Stimulated activated CD8-positive, alpha-beta memory T cell treated with anti-CD3 and anti-CD28 coated beads, Interleukin-15, amount 100 ng/mL, for 1 hour (primary cell): Measurements from ENCODE around the gene ADAT2.
"Not testable (repeated sequence)": the region's sequence is repeated elsewhere in the genome, so short reads cannot be mapped to it uniquely, and the experiment has no call there.

Experiments
- DNase-seq: peaks from one replicate; pipeline ENCODE4 v3.0.0-alpha.2; 2020; ENCODE audit warnings: low read depth

Gene ADAT2

DNA sequence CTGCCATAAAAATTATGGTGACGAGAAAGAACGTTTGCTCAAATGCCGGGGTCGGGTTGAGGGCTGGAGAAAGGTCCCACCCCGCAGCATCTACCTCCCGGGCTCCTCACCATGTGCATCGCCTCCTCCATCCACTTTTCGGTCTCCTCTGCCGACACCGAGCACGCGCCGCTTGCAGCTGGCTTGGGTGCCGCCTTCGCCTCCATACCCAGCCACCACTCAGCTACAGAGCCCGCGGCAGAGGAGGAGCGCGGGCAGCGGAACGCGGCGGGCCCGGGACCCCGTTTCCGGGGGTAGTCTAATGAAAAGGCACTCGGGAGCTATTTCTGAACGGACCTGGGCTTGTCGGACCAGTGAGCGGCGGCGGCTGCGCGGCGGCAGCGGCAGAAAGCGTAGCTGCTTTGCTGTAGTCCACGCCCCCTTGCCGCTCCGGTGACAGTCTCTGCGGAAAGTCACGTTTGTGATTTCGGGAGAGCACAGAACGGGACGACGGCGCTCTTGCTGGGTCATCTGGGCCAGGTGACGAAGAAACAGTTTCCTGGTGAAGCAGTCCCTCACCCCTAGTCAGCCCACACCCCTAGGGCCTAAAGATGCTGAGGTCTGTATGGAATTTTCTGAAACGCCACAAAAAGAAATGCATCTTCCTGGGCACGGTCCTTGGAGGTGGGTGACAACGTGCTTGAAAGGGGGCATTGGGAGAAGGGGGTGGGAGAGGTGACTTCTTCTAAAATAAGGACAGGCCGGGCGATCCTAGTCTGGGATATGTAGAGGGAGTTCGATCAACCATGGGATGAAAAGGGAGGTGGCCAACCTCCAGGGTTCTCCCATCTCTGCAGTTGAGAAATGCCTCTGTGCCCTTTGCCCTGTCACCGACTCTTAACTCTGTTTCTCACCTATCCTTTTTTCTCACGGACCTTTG, at the start of gene ADAT2, which contains the start of gene PEX3:
Gene ADAT2 (minus strand): TSS at position 243 of the 919 bp plus-strand sequence. CDS start 37 bp downstream, at position 206.
Gene PEX3 (plus strand): TSS at position 353 of the 919 bp plus-strand sequence. CDS start 238 bp downstream, at position 591.
- peak; percentile 81 for DNase-seq

DNA sequence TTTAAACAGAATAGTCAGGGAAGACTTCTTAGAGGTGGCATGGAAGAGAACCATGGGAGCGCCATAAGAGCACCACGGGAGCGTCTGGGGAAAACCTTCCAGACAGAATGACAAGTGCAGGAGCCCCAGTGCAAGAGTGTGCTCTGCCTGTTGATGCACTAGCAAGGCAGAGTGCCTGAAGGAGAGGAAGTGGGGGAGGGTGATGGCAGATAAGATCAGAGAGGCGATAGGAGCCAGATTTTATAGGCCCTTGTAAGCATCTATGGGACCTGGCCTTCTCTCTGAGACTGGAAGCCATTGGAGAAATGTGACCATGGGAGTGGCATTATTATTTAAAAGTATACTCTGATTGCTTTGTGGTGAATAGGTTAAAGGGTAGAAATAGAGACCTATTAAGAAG, 47.9 kb upstream of the ADAT2 start:
- no peak for DNase-seq

DNA sequence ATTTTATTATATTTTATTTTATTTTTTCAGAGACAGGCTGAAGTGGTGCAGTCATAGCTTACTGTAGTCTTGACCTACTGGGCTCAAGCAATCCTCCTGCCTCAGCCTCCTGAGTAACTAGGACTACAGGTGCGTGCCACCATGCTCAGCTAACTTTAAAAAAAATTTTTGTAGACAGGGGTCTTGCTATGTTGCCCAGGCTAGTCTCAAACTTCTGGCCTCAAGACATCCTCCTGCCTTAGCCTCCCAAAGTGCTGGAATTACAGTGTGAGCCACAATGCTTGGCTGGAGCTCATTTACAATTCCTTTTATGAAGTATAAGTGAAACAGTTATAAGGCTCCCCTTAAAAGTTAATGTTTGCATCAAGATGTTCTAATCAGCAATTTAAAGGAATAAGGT, 46.5 kb upstream of the ADAT2 start:
- no peak for DNase-seq

DNA sequence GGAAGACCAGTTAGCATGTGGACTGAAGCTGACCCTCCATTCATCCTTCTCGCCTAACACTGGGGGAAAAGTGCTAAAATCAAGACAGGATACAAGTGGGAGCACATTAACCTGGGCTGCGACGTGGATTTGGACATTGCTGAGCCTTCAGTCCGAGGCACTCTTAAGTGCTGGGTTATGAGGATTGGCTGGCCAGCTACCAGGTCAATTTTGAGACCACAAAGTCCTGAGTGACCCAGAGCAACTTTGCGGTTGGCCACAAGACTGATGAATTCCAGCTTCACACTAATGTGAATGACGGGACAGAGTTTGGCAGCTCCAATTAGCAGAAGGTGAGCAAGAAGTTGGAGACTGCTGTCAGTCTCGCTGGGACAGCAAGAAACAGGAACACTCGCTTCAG, 40.3 kb upstream of the ADAT2 start:
- no peak for DNase-seq

DNA sequence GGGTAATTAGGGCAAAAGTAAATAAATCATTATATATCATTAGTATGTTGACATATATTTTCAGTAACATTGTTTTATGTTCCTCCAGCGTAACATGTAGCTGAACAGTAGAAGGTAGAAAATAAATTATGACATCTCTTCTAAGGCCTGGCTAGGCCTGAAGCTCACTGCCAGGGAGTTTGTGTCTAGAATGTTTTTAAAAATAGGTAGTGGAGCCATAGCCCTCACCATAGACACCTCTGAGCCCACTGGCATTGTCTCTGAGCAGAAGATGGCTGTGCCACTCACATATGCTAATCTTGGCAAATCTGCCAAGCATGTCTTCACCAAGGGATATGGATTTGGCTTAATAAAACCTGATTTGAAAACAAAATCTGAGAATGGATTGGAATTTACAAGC, 39.7 kb upstream of the ADAT2 start:
- no peak for DNase-seq

DNA sequence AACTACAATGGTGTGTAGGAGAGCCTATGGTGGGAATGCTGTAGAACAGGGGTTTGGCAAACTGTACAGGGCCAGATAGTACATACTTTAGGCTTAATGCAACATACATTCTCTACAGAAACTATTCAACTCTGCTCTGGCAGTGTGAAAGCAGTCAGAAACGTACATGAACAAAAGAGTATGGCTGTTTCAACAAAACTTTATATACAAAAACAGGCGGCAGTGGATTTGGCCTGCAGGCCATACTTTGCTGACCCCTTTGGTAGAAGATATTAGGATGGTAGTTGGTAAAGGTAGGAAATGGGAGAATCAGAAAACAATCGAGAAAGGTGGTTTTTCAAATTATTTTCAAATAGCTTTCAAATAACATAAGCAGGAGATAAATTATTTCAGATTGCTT, 36.3 kb upstream of the ADAT2 start:
- no peak for DNase-seq

DNA sequence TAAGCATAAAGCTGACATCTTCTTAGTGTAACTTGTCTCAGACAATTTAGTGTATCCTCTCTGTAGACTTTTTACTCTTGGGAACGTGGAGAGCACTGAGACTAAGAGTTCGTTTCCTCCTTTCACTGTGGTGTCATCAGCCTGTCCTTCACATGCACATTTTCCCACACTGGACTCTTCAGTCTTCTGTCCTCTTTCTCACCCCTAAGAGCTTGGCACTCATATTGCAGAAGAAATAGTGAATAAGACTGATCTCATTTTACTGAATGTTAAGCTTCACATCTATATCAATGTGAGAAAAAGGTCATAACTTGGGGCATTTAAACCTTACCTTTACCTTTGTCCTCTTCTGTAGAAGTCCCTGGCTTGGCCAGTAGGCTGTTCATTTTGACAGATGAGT, 35.5 kb upstream of the ADAT2 start:
- no peak for DNase-seq

DNA sequence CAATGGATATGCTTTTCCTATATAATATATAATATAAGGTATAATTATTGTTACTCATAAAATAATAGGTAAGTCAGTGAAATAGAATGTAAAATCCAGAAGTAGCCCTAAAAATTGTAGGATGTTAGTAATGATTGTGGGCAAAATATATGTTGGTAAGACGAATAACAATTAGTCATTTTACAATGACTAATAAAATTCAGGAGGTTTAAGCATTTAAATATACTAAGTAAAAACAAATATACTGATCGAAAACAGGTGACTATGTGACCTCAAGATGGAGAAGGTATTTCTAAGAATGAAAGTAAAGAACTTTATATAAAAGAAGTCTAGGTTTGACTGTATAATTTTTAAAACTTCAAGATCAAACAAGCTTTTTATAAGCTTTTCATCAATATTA, 32.1 kb upstream of the ADAT2 start:
- no peak for DNase-seq

DNA sequence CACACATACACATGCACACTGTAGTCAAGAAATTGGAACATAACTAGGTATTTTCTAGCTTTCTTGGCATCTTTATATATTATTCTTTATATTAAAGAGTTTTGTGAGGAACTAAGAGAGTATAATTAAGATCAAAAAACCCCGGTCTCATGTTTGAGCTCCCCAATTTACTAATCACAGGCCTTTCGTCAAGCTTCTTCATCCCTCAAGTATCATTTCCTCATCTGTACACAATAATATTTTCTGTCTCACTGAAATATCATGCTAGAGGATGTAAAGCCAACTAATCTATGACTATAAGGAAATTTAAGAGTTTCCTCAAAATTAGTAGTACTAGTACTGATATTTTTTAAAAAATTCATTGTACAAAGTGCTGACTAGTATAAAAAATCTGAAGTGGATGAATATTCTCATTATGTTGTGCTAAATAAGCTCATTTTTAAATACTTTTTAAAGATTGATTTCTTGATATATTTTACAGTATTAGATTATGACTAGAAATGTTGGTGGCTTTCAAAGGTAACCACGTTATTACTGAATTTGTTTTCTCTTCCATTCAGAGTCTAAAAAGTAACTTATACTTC, 28.1 kb upstream of the ADAT2 start:
- no peak for DNase-seq

DNA sequence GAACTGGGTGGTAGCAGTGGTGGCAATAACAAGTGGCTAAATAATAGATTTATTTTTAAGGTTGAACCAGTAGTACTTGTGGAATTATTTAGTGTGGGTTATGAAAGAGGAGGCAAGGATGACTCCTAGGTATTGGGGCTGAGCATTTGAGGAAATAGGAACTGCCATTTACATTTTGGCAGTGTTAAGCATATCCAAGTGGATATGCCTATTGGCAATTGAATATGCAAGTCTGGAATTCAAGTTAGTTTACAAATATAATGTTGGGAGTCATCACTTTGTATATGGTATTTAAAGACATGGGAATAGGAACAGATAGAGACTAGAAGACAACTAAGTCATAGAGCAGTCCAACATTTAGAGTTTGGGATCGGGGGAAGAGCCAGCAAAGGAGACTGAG, 26.1 kb upstream of the ADAT2 start:
- DNase-seq = no peak

DNA sequence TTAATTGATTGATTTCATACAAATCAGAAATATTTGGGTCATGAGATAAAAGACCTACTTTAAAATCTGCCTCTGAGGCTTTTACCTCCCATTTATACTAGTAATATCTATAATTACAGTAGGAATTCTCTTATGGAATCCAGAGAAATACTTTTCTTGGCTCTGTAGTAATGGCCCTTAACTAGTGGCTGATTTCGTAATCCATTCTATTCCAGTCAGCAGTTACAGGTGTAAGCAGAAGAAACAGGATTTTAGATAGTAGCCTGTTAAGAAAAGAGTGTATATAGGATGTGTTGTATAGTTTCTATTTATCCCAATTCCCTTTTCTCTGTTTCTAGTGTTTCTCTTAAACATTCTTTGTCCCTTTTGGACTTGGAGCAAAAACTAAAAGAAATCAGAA, 21.3 kb upstream of the ADAT2 start:
- DNase-seq = no peak

DNA sequence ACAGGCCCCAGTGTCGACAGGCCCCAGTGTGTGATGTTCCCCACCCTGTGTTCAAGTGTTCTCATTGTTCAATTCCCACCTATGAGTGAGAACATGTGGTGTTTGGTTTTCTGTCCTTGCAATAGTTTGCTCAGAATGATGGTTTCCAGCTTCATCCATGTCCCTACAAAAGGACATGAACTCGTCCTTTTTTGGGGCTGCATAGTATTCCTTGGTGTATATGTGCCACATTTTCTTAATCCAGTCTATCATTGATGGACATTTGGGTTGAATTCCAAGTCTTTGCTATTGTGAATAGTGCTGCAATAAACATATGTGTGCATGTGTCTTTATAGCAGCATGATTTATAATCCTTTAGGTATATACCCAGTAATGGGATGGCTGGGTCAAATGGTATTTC, 18.3 kb upstream of the ADAT2 start:
- not testable (repeated sequence) for DNase-seq

DNA sequence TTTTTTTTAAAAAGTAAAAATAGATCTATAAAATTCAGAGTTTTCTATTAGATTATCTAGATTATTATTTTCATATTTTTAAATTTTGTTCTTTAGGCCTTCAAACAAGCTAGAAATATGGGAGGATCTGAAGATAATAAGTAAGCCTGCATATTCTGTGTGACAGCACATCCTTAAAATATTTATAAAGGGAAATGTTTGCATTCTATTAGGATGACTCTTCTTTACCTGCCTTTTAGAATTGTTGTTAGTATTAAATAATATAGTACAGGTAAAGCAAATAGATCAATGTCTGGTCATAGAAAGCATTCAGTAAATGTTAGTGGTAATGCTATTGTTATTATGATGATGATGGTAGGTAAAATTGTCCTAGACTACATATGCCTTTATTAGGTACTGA, 17.5 kb upstream of the ADAT2 start:
- DNase-seq = no peak

DNA sequence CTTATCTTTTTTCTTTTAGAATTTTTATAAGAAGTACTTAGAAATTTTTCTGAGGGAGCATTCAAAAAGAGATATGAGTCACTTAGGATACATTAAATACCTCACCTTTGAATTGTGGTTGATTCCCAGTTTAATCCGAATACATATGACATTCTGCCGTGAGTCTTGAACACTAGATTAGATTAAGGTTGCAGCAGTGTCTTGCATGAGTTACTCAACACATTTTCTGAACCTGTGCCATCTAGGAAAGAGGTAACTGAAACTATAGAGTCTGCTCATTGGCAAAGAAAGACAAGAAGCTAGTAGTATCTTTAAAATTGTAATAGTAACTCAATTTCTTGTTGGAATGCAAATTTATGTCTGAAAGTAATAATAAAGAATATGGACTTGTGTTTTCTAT, 15.1 kb upstream of the ADAT2 start:
- DNase-seq = no peak

DNA sequence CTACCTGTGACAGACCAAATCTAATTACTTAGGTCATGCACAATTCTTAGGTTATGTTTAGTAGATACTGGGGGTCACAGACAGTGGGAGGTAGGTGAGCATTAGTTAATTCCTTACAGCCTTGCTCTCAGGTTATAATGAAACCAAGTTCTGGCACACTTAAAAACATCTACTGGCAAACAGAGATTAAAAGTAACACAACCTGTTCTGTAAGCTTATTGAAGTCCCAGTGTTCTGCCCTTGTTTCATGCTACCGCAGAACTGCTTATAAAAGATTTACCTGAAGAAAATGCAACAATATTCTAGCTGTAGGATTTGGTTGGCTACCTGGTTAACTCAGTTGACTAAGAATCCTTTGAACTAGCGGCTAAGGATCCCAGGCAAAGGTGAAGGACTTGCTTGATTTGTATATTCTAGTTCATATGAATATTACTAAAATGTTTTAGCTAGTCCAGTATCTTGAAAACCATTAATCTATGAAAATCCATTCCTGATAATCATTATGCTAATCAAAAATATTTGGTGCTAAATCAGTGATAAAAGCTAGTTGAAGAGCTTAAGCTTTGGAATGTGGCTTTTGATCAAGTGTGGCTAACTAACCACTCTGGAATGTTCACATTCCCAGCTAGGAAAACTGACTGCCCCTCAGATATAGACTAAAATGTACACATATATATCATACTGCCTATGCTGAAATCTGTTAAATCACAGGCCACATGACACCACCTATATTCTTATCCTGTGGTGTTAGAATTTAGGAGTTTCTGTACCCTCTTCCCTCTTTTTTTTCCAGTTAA, 7.3 kb upstream of the ADAT2 start:
- no peak for DNase-seq

DNA sequence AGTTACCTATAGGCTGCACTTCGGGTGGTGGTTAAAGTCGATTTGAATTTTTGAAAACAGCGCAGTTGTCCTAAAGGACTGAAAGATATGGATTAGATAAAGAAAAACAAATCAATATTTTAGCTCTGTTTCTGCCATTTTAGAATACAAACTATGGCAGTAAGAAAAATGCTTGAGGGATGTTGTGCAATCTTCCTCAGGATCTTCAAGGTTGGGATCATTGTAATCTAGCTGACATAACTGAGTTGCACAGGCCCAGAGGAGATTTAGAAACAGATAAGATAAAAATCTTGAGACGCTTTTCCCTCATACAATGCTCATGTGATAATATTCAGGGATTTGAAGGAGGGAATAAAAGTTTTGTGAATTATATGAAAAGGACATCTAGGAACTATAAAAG, 1.0 kb upstream of the ADAT2 start:
- no peak for DNase-seq

DNA sequence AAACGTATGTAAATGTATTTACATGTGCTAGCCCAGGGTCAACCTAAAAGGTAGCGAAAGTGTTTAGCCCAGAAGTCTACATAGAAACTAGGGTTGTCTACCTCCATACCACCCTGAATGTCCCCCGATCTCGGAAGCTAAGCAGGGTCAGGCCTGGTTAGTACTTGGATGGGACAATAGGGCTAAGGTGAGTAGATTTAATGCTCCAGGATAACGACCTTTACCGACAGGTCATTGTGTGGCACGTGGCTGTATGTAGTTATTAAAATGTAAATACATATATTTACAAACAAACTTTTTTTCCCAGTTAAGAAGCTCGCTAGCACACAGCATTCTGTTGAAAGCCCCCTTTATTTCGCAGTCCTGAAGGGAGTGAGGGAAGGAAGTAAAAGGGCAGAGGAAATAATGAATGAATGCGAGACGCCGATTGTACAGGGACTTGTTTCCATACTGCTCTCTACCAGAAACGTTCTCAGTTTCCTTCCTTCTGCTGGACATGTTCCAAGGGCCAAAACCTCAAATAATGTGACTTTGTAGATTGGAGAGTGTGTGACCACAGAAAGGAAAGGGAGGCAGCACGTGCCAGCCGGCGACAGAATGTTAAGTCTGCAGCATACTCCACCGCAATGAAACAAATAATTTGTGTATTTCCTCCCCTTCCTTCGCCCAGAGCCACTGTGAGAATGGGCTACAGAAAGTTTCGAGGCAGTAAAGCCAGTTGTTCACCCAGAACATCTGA, 612 bp downstream of the ADAT2 start:
- DNase-seq = no peak

DNA sequence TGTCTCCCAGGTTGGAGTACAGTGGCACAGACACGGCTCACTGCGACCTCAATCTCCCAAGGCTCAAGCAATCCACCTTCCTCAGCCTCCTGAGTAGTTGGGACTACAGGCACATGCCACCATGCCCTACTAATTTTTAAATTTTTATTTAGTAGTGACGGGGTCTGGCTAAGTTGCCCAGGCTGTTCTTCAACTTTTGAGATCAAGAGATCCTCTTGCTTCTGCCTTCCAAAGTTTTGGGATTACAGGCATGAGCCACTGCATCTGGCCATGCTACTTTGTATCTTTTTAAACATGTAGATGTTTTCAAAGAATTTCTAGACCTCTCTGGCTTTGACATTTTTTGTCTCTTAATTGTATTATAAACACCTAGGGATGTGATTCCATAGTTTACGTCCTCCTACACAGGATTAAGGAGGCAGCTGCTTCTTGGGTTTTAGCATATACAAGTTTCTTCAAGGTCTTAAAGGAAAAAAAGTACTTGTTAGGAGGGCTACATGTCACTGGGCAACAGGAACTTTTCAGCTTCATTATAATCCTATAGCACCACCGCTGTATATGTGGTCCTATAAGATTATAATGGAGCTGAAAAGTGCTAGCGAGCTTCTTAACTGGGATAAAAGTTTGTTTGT, 1.3 kb downstream of the ADAT2 start:
- no peak for DNase-seq

DNA sequence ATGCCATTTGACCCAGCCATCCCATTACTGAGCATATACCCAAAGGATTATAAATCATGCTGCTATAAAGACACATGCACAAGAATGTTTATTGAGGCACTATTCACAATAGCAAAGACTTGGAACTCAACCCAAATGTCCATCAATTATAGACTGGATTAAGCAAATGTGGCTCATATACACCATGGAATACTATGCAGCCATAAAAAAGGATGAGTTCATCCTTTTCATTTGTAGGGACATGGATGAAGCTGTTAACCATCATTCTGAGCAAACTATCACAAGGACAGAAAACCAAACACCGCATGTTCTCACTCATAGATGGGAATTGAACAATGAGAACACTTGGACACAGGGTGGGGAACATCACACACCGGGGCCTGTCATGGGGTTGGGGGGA, 2.6 kb downstream of the ADAT2 start:
- DNase-seq = not testable (repeated sequence)

DNA sequence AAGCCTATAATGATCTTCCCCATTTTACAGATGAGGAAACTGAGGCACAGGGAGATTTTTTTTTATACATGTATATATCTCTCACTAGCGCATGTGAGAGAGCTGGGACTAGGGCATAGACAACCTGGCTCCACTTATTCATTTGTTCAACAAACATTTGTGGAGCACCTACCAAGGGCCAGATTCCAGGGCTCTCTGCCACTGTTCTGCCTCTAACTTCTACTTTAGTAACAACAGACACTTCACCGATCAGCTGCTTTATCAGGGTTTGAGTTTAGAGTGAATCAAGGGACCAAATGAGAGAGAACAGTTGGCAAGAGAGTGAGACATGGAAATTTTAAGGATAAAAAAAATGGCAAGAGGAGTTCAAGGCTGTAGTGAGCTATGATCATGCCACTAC, 7.4 kb downstream of the ADAT2 start:
- no peak for DNase-seq

DNA sequence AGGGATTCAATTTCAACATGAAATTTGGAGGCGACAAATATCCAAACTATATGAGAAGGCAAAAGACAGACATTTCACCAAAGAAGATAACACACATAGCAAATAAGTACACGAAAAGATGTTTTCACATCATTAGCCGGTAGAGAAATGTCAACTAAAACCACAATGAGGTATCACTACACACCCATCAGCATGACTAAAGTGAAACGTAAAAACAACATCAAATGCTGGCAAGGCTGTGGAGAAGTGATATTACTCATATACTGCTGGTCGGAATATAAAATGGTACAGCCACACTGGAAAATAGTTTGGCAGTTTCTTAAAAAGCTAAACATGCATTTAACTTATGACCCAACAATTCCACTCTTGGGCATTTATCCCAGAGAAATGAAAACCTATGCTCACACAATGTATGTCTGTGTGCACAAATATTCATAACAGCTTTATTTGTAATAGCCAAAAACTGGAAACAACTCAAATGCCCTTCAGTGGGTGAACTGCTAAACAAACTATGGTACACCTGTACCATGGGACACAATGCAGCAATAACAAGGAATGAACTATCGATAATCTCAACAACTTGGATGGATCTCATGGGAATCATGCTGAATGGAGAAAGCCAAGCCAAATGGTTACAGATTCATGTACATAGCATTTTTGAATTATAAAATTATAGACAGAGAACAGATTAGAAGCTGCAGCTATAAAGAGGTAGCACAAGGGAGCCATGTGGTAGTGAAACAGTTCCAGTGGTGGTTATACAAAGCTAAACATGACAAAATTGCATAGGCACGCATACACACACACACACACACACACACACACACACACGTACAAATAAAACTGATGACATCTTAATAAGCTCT, 8.6 kb downstream of the ADAT2 start:
- no peak for DNase-seq
